ENCODE results near the gene MYADML2.

Gene MYADML2

GRCh38 chr17:81961087-81961511, 14.1 kb upstream of the MYADML2 start, which contains the start of gene NOTUM:
NOTUM (minus strand) TSS chr17:81961187; CDS start chr17:81960909, 278 bp downstream.
- peaks cover 0 to 19% of the 10 kb centered on the region in 2 donors for H3K4me1 ChIP-seq (ENCODE audit: control insufficient read depth in 1 of 2, insufficient read depth in 2 of 2, low read length in 2 of 2)
- no peak within 1 kb of the TSS for H3K27ac ChIP-seq (ENCODE audit: low read length)
- no peaks in the 10 kb centered on the region for H3K9me3 ChIP-seq (ENCODE audit: control insufficient read depth in 1 of 2, low read length in 2 of 2)
- no peaks in the 10 kb centered on the region for H3K36me3 ChIP-seq (ENCODE audit: control insufficient read depth in 1 of 2, insufficient read depth in 2 of 2, low read length in 2 of 2)
- peaks cover 30% of the 10 kb centered on the region for H3K27me3 ChIP-seq (ENCODE audit: low read depth, low read length)
- peak within 1 kb of the TSS in 1 of 2 donors; percentile 59 for H3K4me3 ChIP-seq (ENCODE audit: low read depth in 1 of 2, low read length in 2 of 2)

- no peaks in the 10 kb centered on the region for H3K9me3 ChIP-seq (ENCODE audit: control insufficient read depth in 1 of 2, low read length in 2 of 2)
- peak overlapping the region in 1 of 2 donors; percentile 59 for H3K4me3 ChIP-seq (ENCODE audit: low read depth in 1 of 2, low read length in 2 of 2)
- H3K27ac ChIP-seq (ENCODE audit: low read length) = no peak overlapping the region
- H3K36me3 ChIP-seq (ENCODE audit: control insufficient read depth in 1 of 2, insufficient read depth in 2 of 2, low read length in 2 of 2) = no peaks in the 10 kb centered on the region
- H3K27me3 ChIP-seq (ENCODE audit: low read depth, low read length) = peaks cover 30% of the 10 kb centered on the region
- peaks cover 0 to 19% of the 10 kb centered on the region in 2 donors for H3K4me1 ChIP-seq (ENCODE audit: control insufficient read depth in 1 of 2, insufficient read depth in 2 of 2, low read length in 2 of 2)
Observed at GRCh38 chr17:81960130-81960958, 13.3 kb upstream of the MYADML2 start.

GRCh38 chr17:81959362-81960129, 12.5 kb upstream of the MYADML2 start:
- no peak overlapping the region for H3K27ac ChIP-seq (ENCODE audit: low read length)
- H3K36me3 ChIP-seq (ENCODE audit: control insufficient read depth in 1 of 2, insufficient read depth in 2 of 2, low read length in 2 of 2) = no peaks in the 10 kb centered on the region
- peak overlapping the region in 1 of 2 donors; percentile 59 for H3K4me3 ChIP-seq (ENCODE audit: low read depth in 1 of 2, low read length in 2 of 2)
- H3K9me3 ChIP-seq (ENCODE audit: control insufficient read depth in 1 of 2, low read length in 2 of 2) = no peaks in the 10 kb centered on the region
- peaks cover 0 to 19% of the 10 kb centered on the region in 2 donors for H3K4me1 ChIP-seq (ENCODE audit: control insufficient read depth in 1 of 2, insufficient read depth in 2 of 2, low read length in 2 of 2)
- peaks cover 30% of the 10 kb centered on the region for H3K27me3 ChIP-seq (ENCODE audit: low read depth, low read length)

GRCh38 chr17:81958633-81959342, 11.8 kb upstream of the MYADML2 start:
- H3K36me3 ChIP-seq (ENCODE audit: control insufficient read depth in 1 of 2, insufficient read depth in 2 of 2, low read length in 2 of 2) = no peaks in the 10 kb centered on the region
- H3K27me3 ChIP-seq (ENCODE audit: low read depth, low read length) = peaks cover 30% of the 10 kb centered on the region
- peaks cover 0 to 19% of the 10 kb centered on the region in 2 donors for H3K4me1 ChIP-seq (ENCODE audit: control insufficient read depth in 1 of 2, insufficient read depth in 2 of 2, low read length in 2 of 2)
- H3K9me3 ChIP-seq (ENCODE audit: control insufficient read depth in 1 of 2, low read length in 2 of 2) = no peaks in the 10 kb centered on the region
- no peak overlapping the region for H3K27ac ChIP-seq (ENCODE audit: low read length)
- H3K4me3 ChIP-seq (ENCODE audit: low read depth in 1 of 2, low read length in 2 of 2) = peak overlapping the region in 1 of 2 donors; percentile 59

- Histone ChIP-seq H3K4me1 (ENCODE audit: control insufficient read depth in 1 of 2, insufficient read depth in 2 of 2, low read length in 2 of 2) (peaks cover 0 to 19% of the 10 kb centered on the region in 2 donors), H3K4me3 (ENCODE audit: low read depth in 1 of 2, low read length in 2 of 2) (no peak overlapping the region), H3K27me3 (ENCODE audit: low read depth, low read length) (peaks cover 27% of the 10 kb centered on the region), H3K9me3 (ENCODE audit: control insufficient read depth in 1 of 2, low read length in 2 of 2) (no peaks in the 10 kb centered on the region), H3K27ac (ENCODE audit: low read length) (no peak overlapping the region), H3K36me3 (ENCODE audit: control insufficient read depth in 1 of 2, insufficient read depth in 2 of 2, low read length in 2 of 2) (no peaks in the 10 kb centered on the region)
Observed at GRCh38 chr17:81957691-81958432, 10.8 kb upstream of the MYADML2 start.

- peaks cover 17% of the 10 kb centered on the region for H3K27me3 ChIP-seq (ENCODE audit: low read depth, low read length)
- no peaks in the 10 kb centered on the region for H3K36me3 ChIP-seq (ENCODE audit: control insufficient read depth in 1 of 2, insufficient read depth in 2 of 2, low read length in 2 of 2)
Observed at GRCh38 chr17:81956607-81957589, 9.9 kb upstream of the MYADML2 start.

GRCh38 chr17:81955756-81956544, 8.9 kb upstream of the MYADML2 start:
- no peak overlapping the region for H3K4me3 ChIP-seq (ENCODE audit: low read depth in 1 of 2, low read length in 2 of 2)
- no peaks in the 10 kb centered on the region for H3K9me3 ChIP-seq (ENCODE audit: control insufficient read depth in 1 of 2, low read length in 2 of 2)
- no peak overlapping the region for H3K27ac ChIP-seq (ENCODE audit: low read length)
- H3K27me3 ChIP-seq (ENCODE audit: low read depth, low read length) = peaks cover 13% of the 10 kb centered on the region
- peaks cover 0 to 11% of the 10 kb centered on the region in 2 donors for H3K4me1 ChIP-seq (ENCODE audit: control insufficient read depth in 1 of 2, insufficient read depth in 2 of 2, low read length in 2 of 2)
- H3K36me3 ChIP-seq (ENCODE audit: control insufficient read depth in 1 of 2, insufficient read depth in 2 of 2, low read length in 2 of 2) = no peaks in the 10 kb centered on the region

More at GRCh38 chr17:81956607-81957589, 9.9 kb upstream of the MYADML2 start:
- Histone ChIP-seq H3K27ac (ENCODE audit: low read length) (no peak overlapping the region), H3K4me3 (ENCODE audit: low read depth in 1 of 2, low read length in 2 of 2) (no peak overlapping the region), H3K4me1 (ENCODE audit: control insufficient read depth in 1 of 2, insufficient read depth in 2 of 2, low read length in 2 of 2) (peaks cover 0 to 17% of the 10 kb centered on the region in 2 donors), H3K9me3 (ENCODE audit: control insufficient read depth in 1 of 2, low read length in 2 of 2) (no peaks in the 10 kb centered on the region)

GRCh38 chr17:81955058-81955681, 8.1 kb upstream of the MYADML2 start:
- H3K4me3 ChIP-seq (ENCODE audit: low read depth in 1 of 2, low read length in 2 of 2) = no peak overlapping the region
- H3K36me3 ChIP-seq (ENCODE audit: control insufficient read depth in 1 of 2, insufficient read depth in 2 of 2, low read length in 2 of 2) = no peaks in the 10 kb centered on the region
- no peaks in the 10 kb centered on the region for H3K9me3 ChIP-seq (ENCODE audit: control insufficient read depth in 1 of 2, low read length in 2 of 2)
- H3K27me3 ChIP-seq (ENCODE audit: low read depth, low read length) = peaks cover 13% of the 10 kb centered on the region
- H3K27ac ChIP-seq (ENCODE audit: low read length) = no peak overlapping the region
- H3K4me1 ChIP-seq (ENCODE audit: control insufficient read depth in 1 of 2, insufficient read depth in 2 of 2, low read length in 2 of 2) = peaks cover 0 to 9% of the 10 kb centered on the region in 2 donors

All from muscle layer of duodenum (tissue), 2 donors.